PC-9 (cell line): ENCODE measurements around the gene BCCIP.

Source experiments
- CTCF ChIP-seq: fragments of 200-600 bp; sonication (generic); conservative IDR thresholded peaks from 2 replicates; pipeline ENCODE4 v1.6.1; 2017; ENCODE audit warnings: mixed run types, antibody characterized with exemption, mild to moderate bottlenecking, moderate library complexity
- EZH2 ChIP-seq: fragments of 200-600 bp; sonication (generic); IDR thresholded peaks from 2 replicates; pipeline ENCODE4 v1.8.0; 2017; ENCODE audit warnings: antibody characterized with exemption, low read depth

- TF ChIP-seq CTCF (no peak), EZH2 (no peak)
Measured at GRCh38 chr10:125792342-125793300, 30.7 kb upstream of the BCCIP start.
